ENCODE measurements around the gene MCEMP1. TPM values are rescaled to one million over a fixed set of nuclear protein-coding genes. Genes with fewer than 3 reads are reported as not detected.

The MCEMP1 gene
- total and polyA plus RNA-seq, 12 donors = 0.26 to 1.9 (median 0.53) TPM; not detected in 2

DNA sequence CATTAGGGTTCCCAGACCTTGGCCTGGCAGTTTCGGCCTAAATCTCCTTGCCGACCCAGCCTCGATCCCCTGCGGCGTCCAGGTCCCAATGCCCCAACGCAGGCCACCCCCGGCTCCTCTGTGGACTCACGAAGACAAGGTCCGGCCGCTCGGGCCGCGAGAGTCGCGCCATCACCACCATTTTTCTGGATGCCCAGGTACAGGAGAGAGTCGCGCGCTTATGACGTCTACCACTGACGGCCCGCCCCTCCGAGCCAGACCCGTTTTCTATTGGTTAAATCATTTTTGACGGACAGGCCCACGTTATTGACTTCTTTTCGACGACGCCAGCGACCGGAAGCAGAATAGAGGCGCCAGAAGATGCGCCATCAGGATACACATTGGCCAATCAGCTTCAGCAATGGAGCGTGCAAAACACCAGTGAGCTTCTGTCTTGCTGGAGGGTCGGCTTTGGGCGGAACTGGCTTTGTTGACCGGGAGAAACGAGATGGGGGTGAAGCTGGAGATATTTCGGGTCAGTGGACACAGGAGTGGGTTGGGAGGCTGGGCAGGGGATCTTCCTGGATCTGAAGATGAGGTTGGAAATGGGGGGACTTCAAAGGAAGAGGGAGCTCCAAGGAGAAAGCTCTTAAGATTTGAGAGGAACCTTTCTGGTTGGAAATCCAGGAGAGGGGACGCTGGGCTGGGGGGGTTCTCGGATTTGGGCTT, 47.4 kb upstream of the MCEMP1 start, which contains the start of the genes PET100 and XAB2:
PET100 (plus strand) TSS at position 447 of the 708 bp plus-strand sequence; CDS start at position 488, 41 bp downstream.
XAB2 (minus strand) TSS at position 199 of the 708 bp plus-strand sequence; CDS start at position 181, 18 bp downstream.
- peaks cover 0 to 15% of the 10 kb centered on the region in 2 donors for H3K36me3 ChIP-seq (replicated peaks in 1 of 2)
- H3K27ac ChIP-seq = peak within 1 kb of the TSS in 4 of 5 donors; percentile 57 to 86 (median 82)
- DNase-seq = peak; percentile 96 to 100 (median 99)
- peak within 1 kb of the TSS; percentile 63 to 94 (median 78) for H3K4me3 ChIP-seq
- WGBS, 4 donors = 0 to 1% (median 0%) methylated on average over 19 to 40 of the region's 40 CpGs
- no peaks in the 10 kb centered on the region for H3K9me3 ChIP-seq (replicated peaks in 1 of 3)
- TF ChIP-seq, protein P1, sequence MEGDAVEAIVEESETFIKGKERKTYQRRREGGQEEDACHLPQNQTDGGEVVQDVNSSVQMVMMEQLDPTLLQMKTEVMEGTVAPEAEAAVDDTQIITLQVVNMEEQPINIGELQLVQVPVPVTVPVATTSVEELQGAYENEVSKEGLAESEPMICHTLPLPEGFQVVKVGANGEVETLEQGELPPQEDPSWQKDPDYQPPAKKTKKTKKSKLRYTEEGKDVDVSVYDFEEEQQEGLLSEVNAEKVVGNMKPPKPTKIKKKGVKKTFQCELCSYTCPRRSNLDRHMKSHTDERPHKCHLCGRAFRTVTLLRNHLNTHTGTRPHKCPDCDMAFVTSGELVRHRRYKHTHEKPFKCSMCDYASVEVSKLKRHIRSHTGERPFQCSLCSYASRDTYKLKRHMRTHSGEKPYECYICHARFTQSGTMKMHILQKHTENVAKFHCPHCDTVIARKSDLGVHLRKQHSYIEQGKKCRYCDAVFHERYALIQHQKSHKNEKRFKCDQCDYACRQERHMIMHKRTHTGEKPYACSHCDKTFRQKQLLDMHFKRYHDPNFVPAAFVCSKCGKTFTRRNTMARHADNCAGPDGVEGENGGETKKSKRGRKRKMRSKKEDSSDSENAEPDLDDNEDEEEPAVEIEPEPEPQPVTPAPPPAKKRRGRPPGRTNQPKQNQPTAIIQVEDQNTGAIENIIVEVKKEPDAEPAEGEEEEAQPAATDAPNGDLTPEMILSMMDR (IDR thresholded peaks at IDR 0.05) = no peak
- peak in 1 of 2 donors; percentile 65 for TF ChIP-seq POLR2A (IDR thresholded peaks at IDR 0.05)
- H3K4me1 ChIP-seq (replicated peaks in 1 of 2) = peaks cover 21 to 24% of the 10 kb centered on the region in 2 donors
- no peaks in the 10 kb centered on the region for H3K27me3 ChIP-seq
- intact Hi-C loops (cut with DNase I) = no loop called here

DNA sequence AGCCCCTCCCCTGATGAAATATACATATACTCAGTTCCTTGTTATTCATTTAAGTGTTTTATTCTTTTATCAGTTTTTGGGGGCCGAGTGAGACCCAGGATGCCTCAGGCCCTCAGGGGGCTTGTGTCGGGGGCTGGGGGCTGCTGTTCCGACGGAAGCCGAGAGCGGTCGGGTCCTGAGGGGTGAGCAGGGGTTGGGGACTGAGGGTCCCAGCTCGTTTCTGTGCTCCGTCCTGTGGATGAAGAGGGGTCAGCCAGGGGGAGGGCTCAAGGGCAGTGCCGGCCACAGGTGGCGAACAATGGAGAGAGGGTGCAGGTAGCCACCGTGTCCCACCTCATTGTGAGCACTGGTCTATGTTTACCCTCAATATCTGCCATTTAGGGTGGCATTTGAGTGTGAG, 45.3 kb upstream of the MCEMP1 start:
- H3K27me3 ChIP-seq = no peaks in the 10 kb centered on the region
- DNase-seq = no peak
- H3K9me3 ChIP-seq (replicated peaks in 1 of 3) = no peaks in the 10 kb centered on the region
- TF ChIP-seq POLR2A (IDR thresholded peaks at IDR 0.05) = no peak
- TF ChIP-seq, protein P1 (IDR thresholded peaks at IDR 0.05) = no peak
- peaks cover 22 to 26% of the 10 kb centered on the region in 2 donors for H3K4me1 ChIP-seq (replicated peaks in 1 of 2)
- intact Hi-C loops (cut with DNase I) = no loop called here
- H3K4me3 ChIP-seq = no peak overlapping the region
- whole genome bisulfite sequencing, 4 donors = 83 to 91% (median 88%) methylated on average over 11 to 12 of the region's 12 CpGs
- H3K36me3 ChIP-seq (replicated peaks in 1 of 2) = no peaks in the 10 kb centered on the region
- H3K27ac ChIP-seq = no peak overlapping the region

DNA sequence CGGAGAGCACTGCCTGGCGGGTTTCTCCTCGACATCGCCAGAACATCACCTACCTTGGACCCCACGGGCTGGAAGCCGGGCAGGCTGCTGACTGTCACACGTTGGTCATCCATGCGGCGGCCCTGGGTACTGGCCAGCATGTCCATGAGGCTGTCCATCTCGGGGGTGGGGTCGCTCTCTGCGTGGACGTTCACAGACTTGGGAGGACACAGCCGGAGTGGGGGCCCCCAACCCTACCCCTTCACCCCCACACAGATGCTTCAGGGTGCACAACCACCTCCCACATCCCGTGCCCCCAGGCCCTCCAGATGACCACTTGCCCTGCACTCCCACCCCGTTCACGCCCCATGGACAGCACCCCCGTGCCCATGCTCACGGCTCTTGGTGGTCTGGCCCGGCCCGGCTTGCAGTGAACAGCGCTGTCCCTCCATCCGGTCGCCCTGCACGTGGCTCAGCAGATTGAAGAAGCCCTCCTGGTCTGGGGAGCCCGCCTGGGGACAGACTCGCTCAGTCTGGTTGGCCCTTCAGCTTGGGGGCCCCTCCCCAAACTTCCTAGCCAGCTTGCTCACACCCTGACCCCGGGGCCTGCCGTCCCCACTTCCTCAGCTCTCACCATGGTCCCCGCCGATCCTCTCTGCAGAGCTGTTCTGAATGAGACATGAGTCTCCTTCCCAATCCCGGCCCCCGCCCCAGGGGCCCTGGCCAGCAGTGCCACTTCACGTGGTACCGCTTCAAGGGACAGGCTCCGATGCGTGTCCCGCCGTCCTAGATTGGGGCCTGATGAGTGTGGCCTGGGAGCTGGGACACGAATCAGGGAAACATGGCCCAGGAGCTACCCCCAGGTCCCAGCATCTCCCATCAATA, 44.3 kb upstream of the MCEMP1 start:
- 89 to 93% (median 92%) methylated on average over 19 to 40 of the region's 40 CpGs for WGBS, 4 donors

More for the DNA sequence above, 44.3 kb upstream of the MCEMP1 start:
- TF ChIP-seq POLR2A (IDR thresholded peaks at IDR 0.05) = no peak
- TF ChIP-seq, protein P1 (IDR thresholded peaks at IDR 0.05) = no peak
- DNase-seq = no peak
- no peaks in the 10 kb centered on the region for H3K9me3 ChIP-seq (replicated peaks in 1 of 3)
- H3K36me3 ChIP-seq (replicated peaks in 1 of 2) = no peaks in the 10 kb centered on the region
- no peak overlapping the region for H3K4me3 ChIP-seq
- intact Hi-C loops (cut with DNase I) = no loop called here
- H3K27ac ChIP-seq = no peak overlapping the region
- H3K27me3 ChIP-seq = no peaks in the 10 kb centered on the region
- H3K4me1 ChIP-seq (replicated peaks in 1 of 2) = peaks cover 24 to 27% of the 10 kb centered on the region in 2 donors

All from adrenal gland (tissue), 12 donors.